ENCODE data around the gene EAF1. TPM values are rescaled to one million over a fixed set of nuclear protein-coding genes. Genes with fewer than 3 reads are reported as not detected.
"Not testable (repeated sequence)": the region's sequence is repeated elsewhere in the genome, so short reads cannot be mapped to it uniquely, and the experiment has no call there.

EAF1 gene
- total and polyA plus RNA-seq, 2 donors = 7.1 to 13.4 TPM

DNA sequence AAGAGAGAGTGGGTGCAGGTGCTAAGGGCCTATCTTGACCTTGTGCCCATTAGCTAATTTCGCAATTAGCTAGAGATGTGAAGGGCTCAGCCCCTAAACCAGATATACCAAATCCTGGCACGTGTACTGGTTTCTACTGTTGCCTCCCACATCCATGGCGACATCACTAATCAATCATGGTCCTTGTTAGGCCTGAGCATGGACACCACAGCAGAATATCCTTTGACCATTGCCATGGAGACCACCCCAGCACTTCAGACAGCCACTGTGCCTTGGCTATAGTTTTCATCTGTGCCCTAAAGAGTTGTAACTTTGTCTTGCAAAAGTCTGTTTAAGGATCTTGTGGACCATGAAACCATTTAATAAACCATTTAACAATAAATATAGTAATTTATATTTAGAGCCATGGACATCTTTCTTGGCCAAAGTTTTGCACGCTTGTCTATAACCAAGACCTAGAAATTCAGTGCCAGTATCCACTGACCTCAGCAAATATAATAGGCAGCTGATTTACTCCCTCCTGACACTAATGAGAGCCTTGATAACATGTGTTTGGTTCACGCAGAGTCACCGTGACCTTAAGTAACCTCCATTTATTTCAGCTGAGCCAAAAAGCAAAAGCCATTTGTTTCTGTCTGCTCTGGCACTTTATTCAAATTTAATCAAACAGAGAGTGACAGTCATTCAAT lies 50.7 kb downstream of the EAF1 start:
- H3K27me3 ChIP-seq (ENCODE audit: control insufficient read depth in 2 of 2, insufficient read depth in 1 of 2, low read length in 1 of 2) = no peaks in the 10 kb centered on the region
- no peak overlapping the region for H3K4me3 ChIP-seq (ENCODE audit: low read length in 2 of 2)
- no peaks in the 10 kb centered on the region for H3K36me3 ChIP-seq (ENCODE audit: control insufficient read depth in 2 of 2, insufficient read depth in 2 of 2, low read length in 1 of 2)
- no peak for DNase-seq (ENCODE audit: low read depth in 6 of 9, low spot score in 9 of 9)
- WGBS = 91% methylated on average over 6 of the region's 6 CpGs
- no peaks in the 10 kb centered on the region for H3K4me1 ChIP-seq (ENCODE audit: control insufficient read depth in 2 of 2, insufficient read depth in 2 of 2, low read length in 2 of 2)
- H3K27ac ChIP-seq (ENCODE audit: low read depth in 1 of 2, low read length in 1 of 2) = no peak overlapping the region
- H3K9me3 ChIP-seq (ENCODE audit: control insufficient read depth in 2 of 2, insufficient read depth in 1 of 2, low read length in 1 of 2) = no peaks in the 10 kb centered on the region

DNA sequence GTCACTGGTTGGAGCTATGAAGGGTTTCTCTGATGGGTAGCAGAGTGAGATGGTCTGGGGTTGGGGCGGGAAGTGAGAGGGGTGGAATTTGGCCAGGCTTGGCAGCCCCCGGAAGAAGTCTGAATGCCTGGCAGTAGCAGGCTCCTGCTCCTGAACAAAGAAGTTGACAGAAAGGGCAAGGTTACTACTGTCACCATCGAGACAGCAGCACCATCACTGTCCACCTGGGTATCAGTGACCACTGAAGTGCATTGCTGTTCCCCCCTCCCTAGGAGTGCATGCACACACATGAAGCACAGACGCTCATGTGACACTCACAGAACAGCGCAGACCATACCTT lies 51.2 kb downstream of the EAF1 start:
- no peak overlapping the region for H3K4me3 ChIP-seq (ENCODE audit: low read length in 2 of 2)
- H3K27me3 ChIP-seq (ENCODE audit: control insufficient read depth in 2 of 2, insufficient read depth in 1 of 2, low read length in 1 of 2) = no peaks in the 10 kb centered on the region
- H3K9me3 ChIP-seq (ENCODE audit: control insufficient read depth in 2 of 2, insufficient read depth in 1 of 2, low read length in 1 of 2) = no peaks in the 10 kb centered on the region
- DNase-seq (ENCODE audit: low read depth in 6 of 9, low spot score in 9 of 9) = no peak
- H3K4me1 ChIP-seq (ENCODE audit: control insufficient read depth in 2 of 2, insufficient read depth in 2 of 2, low read length in 2 of 2) = no peaks in the 10 kb centered on the region
- 99% methylated on average over 5 of the region's 5 CpGs for WGBS
- no peaks in the 10 kb centered on the region for H3K36me3 ChIP-seq (ENCODE audit: control insufficient read depth in 2 of 2, insufficient read depth in 2 of 2, low read length in 1 of 2)
- no peak overlapping the region for H3K27ac ChIP-seq (ENCODE audit: low read depth in 1 of 2, low read length in 1 of 2)

DNA sequence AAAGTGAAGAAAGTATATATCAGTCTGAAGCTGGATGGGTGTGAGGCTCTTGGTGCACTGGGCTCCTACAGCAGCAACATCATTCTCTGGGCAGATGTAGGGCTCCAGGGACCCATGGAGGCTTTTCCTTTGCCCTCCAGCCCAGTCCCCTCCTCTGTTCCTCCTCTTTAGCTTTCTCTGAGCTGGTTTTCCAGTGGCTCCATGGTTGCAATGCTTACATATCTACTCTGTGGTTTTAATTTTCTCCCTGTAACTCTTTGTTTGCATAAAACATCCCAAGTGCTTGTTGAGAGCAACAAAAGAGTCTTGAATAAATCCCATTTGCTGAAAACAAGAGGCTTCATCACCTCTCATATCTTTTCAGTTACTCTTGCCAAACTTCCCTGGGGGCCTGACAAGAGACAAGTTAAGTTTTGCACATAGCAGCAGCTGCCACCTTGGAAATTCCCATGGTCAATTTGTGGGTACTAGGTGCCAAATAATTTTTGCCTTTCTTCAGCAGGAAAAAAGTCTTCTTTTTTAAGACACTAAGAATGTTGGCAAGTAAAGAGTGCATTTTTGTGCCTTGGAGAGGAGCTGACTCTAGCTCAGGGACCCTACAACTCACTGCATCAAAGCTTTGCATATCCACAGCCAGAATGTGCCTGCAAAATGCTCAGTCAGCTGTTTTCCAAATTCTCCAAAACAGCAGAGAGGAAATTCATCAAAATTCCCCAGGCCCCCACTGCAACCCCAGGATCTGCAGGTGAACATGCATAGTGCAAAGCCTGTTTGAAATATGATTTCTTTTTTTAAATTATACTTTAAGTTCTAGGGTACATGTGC lies 52.2 kb downstream of the EAF1 start:
- Histone ChIP-seq H3K4me1 (ENCODE audit: control insufficient read depth in 2 of 2, insufficient read depth in 2 of 2, low read length in 2 of 2) (no peaks in the 10 kb centered on the region), H3K36me3 (ENCODE audit: control insufficient read depth in 2 of 2, insufficient read depth in 2 of 2, low read length in 1 of 2) (no peaks in the 10 kb centered on the region), H3K27ac (ENCODE audit: low read depth in 1 of 2, low read length in 1 of 2) (no peak overlapping the region), H3K9me3 (ENCODE audit: control insufficient read depth in 2 of 2, insufficient read depth in 1 of 2, low read length in 1 of 2) (no peaks in the 10 kb centered on the region), H3K27me3 (ENCODE audit: control insufficient read depth in 2 of 2, insufficient read depth in 1 of 2, low read length in 1 of 2) (no peaks in the 10 kb centered on the region), H3K4me3 (ENCODE audit: low read length in 2 of 2) (no peak overlapping the region)
- DNase-seq (ENCODE audit: low read depth in 6 of 9, low spot score in 9 of 9) = no peak

DNA sequence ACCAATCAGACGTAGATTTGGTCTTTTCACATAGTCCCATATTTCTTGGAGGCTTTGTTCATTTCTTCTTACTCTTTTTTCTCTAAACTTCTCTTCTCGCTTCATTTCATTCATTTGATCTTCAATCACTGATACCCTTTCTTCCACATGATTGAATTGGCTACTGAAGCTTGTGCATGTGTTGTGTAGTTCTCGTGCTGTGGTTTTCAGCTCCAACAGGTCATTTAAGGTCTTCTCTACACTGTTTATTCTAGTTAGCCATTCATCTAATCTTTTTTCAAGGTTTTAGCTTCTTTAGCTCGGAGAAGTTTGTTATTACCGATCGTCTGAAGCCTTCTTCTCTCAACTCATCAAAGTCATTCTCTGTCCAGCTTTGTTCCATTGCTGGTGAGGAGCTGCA lies 57.2 kb downstream of the EAF1 start:
- not testable (repeated sequence) for DNase-seq (ENCODE audit: low read depth in 6 of 9, low spot score in 9 of 9); H3K27me3 ChIP-seq (ENCODE audit: control insufficient read depth in 2 of 2, insufficient read depth in 1 of 2, low read length in 1 of 2); H3K9me3 ChIP-seq (ENCODE audit: control insufficient read depth in 2 of 2, insufficient read depth in 1 of 2, low read length in 1 of 2); H3K36me3 ChIP-seq (ENCODE audit: control insufficient read depth in 2 of 2, insufficient read depth in 2 of 2, low read length in 1 of 2); H3K27ac ChIP-seq (ENCODE audit: low read depth in 1 of 2, low read length in 1 of 2); H3K4me1 ChIP-seq (ENCODE audit: control insufficient read depth in 2 of 2, insufficient read depth in 2 of 2, low read length in 2 of 2); H3K4me3 ChIP-seq (ENCODE audit: low read length in 2 of 2)
- WGBS = 96% methylated on average over 6 of the region's 6 CpGs

DNA sequence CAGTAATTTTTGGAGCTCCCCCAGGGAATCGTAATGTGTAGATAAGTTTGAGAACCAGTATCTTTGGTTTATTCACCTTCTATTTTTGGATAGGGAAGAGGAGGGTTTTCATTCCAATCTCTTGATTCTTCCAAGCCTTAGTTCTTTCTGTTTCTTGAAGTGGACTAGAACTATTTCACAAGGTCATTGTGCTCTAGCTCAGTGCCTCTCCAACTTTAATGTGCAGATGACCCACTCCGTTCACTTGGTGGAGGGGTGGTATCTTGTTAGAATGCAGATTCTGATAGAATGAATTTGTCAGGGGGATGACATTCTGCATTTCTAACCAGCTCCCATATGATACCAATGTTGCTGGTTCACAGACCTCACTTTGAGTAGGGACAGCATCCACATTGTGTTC lies 58.6 kb downstream of the EAF1 start:
- no peak overlapping the region for H3K27ac ChIP-seq (ENCODE audit: low read depth in 1 of 2, low read length in 1 of 2)
- DNase-seq (ENCODE audit: low read depth in 6 of 9, low spot score in 9 of 9) = no peak
- no peak overlapping the region for H3K4me3 ChIP-seq (ENCODE audit: low read length in 2 of 2)
- WGBS = over 99% methylated on average over 2 of the region's 2 CpGs
- H3K27me3 ChIP-seq (ENCODE audit: control insufficient read depth in 2 of 2, insufficient read depth in 1 of 2, low read length in 1 of 2) = no peaks in the 10 kb centered on the region
- no peaks in the 10 kb centered on the region for H3K9me3 ChIP-seq (ENCODE audit: control insufficient read depth in 2 of 2, insufficient read depth in 1 of 2, low read length in 1 of 2)
- H3K36me3 ChIP-seq (ENCODE audit: control insufficient read depth in 2 of 2, insufficient read depth in 2 of 2, low read length in 1 of 2) = no peaks in the 10 kb centered on the region
- H3K4me1 ChIP-seq (ENCODE audit: control insufficient read depth in 2 of 2, insufficient read depth in 2 of 2, low read length in 2 of 2) = no peaks in the 10 kb centered on the region

DNA sequence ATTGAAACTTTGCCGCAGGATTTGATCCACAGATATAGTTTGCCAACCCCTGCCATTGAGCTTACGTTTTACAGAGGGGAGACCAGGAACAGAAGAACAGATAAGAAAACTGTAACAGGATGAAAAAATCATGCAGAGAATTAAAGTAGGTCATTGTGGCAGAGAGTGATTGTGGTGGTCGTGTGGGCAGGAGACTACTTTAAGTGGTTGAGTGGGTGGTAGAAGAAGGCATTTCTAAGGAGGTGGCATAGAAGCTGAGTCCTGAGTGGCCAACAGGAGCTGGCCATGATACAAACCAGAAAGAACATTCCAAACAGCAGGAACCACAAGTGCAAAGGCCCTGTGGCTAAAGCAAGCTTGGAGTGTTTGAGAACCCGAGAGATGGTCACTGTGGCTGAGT lies 59.6 kb downstream of the EAF1 start:
- Histone ChIP-seq H3K27me3 (ENCODE audit: control insufficient read depth in 2 of 2, insufficient read depth in 1 of 2, low read length in 1 of 2) (no peaks in the 10 kb centered on the region), H3K4me1 (ENCODE audit: control insufficient read depth in 2 of 2, insufficient read depth in 2 of 2, low read length in 2 of 2) (no peaks in the 10 kb centered on the region), H3K9me3 (ENCODE audit: control insufficient read depth in 2 of 2, insufficient read depth in 1 of 2, low read length in 1 of 2) (no peaks in the 10 kb centered on the region), H3K27ac (ENCODE audit: low read depth in 1 of 2, low read length in 1 of 2) (no peak overlapping the region), H3K4me3 (ENCODE audit: low read length in 2 of 2) (no peak overlapping the region), H3K36me3 (ENCODE audit: control insufficient read depth in 2 of 2, insufficient read depth in 2 of 2, low read length in 1 of 2) (no peaks in the 10 kb centered on the region)
- WGBS = 97% methylated on average over 4 of the region's 4 CpGs
- no peak for DNase-seq (ENCODE audit: low read depth in 6 of 9, low spot score in 9 of 9)

DNA sequence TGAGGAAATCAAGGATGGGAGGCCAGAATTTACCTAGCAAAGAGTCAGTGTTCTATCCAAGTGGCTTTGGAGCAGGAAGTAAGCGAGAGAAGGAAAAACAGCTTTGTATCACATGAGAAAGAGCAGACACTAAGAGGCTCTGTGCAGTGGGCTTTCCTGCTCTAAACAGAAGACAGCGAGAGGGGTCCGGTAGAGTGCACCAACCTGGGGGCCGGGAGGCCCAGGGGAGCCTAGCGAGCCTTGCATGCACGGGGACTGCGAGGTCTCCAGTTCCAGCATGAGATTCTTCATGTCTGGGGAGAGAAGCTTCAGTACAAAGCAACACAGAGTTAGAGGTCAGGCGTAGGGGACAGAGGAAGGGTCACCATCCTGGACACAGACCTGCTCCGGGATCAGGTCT lies 60.6 kb downstream of the EAF1 start:
- WGBS = 97% methylated on average over 9 of the region's 9 CpGs
- no peaks in the 10 kb centered on the region for H3K36me3 ChIP-seq (ENCODE audit: control insufficient read depth in 2 of 2, insufficient read depth in 2 of 2, low read length in 1 of 2)
- no peaks in the 10 kb centered on the region for H3K27me3 ChIP-seq (ENCODE audit: control insufficient read depth in 2 of 2, insufficient read depth in 1 of 2, low read length in 1 of 2)
- H3K27ac ChIP-seq (ENCODE audit: low read depth in 1 of 2, low read length in 1 of 2) = no peak overlapping the region
- H3K9me3 ChIP-seq (ENCODE audit: control insufficient read depth in 2 of 2, insufficient read depth in 1 of 2, low read length in 1 of 2) = no peaks in the 10 kb centered on the region
- DNase-seq (ENCODE audit: low read depth in 6 of 9, low spot score in 9 of 9) = no peak
- no peak overlapping the region for H3K4me3 ChIP-seq (ENCODE audit: low read length in 2 of 2)
- H3K4me1 ChIP-seq (ENCODE audit: control insufficient read depth in 2 of 2, insufficient read depth in 2 of 2, low read length in 2 of 2) = no peaks in the 10 kb centered on the region

DNA sequence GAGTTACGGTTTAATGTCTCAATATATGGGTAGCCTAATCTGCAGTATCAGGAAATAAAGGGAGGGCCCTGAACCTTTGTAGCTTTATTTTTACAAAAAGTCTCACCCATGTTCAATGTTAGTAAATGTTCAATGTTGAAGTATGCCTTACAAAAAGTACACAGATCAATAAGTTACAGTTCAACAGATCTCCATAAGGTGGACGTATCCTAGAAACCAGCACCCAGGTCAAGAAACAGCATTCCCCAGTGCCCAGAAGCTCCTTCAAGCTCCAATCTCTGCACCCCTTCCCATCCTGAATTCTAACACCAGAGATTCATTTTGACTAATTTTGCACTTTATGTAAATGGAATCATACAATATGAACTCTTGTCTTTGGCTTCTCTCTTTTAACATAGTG lies 62.8 kb downstream of the EAF1 start:
- no peaks in the 10 kb centered on the region for H3K27me3 ChIP-seq (ENCODE audit: control insufficient read depth in 2 of 2, insufficient read depth in 1 of 2, low read length in 1 of 2)
- WGBS = 99% methylated on average over 2 of the region's 2 CpGs
- H3K4me1 ChIP-seq (ENCODE audit: control insufficient read depth in 2 of 2, insufficient read depth in 2 of 2, low read length in 2 of 2) = no peaks in the 10 kb centered on the region

DNA sequence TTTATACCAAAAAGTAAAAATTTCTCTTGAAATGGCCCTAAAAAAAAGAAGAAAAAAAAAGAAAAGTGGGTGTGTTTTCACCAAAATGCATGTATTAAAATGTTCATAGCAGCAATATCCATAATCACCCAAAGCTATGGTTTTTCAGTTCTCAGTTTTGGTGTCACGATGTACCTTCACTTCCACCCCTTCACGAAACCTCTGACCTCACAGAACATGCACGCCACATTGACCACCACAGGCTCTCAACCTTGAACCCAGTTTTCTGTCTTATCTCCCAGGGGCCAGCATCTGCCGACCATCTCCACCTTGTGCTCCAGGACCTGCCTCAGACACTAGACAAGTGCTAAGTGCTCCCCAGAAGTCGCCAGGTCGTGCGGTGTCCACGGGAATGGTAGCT lies 63.7 kb downstream of the EAF1 start:
- no peak for DNase-seq (ENCODE audit: low read depth in 6 of 9, low spot score in 9 of 9)
- no peaks in the 10 kb centered on the region for H3K27me3 ChIP-seq (ENCODE audit: control insufficient read depth in 2 of 2, insufficient read depth in 1 of 2, low read length in 1 of 2)

More for the DNA sequence above, 62.8 kb downstream of the EAF1 start:
- no peaks in the 10 kb centered on the region for H3K36me3 ChIP-seq (ENCODE audit: control insufficient read depth in 2 of 2, insufficient read depth in 2 of 2, low read length in 1 of 2)
- H3K4me3 ChIP-seq (ENCODE audit: low read length in 2 of 2) = no peak overlapping the region
- no peak overlapping the region for H3K27ac ChIP-seq (ENCODE audit: low read depth in 1 of 2, low read length in 1 of 2)
- H3K9me3 ChIP-seq (ENCODE audit: control insufficient read depth in 2 of 2, insufficient read depth in 1 of 2, low read length in 1 of 2) = no peaks in the 10 kb centered on the region
- DNase-seq (ENCODE audit: low read depth in 6 of 9, low spot score in 9 of 9) = no peak

More for the DNA sequence above, 63.7 kb downstream of the EAF1 start:
- Histone ChIP-seq H3K4me1 (ENCODE audit: control insufficient read depth in 2 of 2, insufficient read depth in 2 of 2, low read length in 2 of 2) (no peaks in the 10 kb centered on the region), H3K4me3 (ENCODE audit: low read length in 2 of 2) (no peak overlapping the region), H3K9me3 (ENCODE audit: control insufficient read depth in 2 of 2, insufficient read depth in 1 of 2, low read length in 1 of 2) (no peaks in the 10 kb centered on the region), H3K27ac (ENCODE audit: low read depth in 1 of 2, low read length in 1 of 2) (no peak overlapping the region), H3K36me3 (ENCODE audit: control insufficient read depth in 2 of 2, insufficient read depth in 2 of 2, low read length in 1 of 2) (no peaks in the 10 kb centered on the region)
- 98% methylated on average over 8 of the region's 8 CpGs for WGBS
